ENCODE data around the gene PDE8B.

The PDE8B gene

GRCh38 chr5:77319117-77319804 lies 108.8 kb downstream of the PDE8B start:
- no peak for DNase-seq (ENCODE audit: low spot score)

DNA sequence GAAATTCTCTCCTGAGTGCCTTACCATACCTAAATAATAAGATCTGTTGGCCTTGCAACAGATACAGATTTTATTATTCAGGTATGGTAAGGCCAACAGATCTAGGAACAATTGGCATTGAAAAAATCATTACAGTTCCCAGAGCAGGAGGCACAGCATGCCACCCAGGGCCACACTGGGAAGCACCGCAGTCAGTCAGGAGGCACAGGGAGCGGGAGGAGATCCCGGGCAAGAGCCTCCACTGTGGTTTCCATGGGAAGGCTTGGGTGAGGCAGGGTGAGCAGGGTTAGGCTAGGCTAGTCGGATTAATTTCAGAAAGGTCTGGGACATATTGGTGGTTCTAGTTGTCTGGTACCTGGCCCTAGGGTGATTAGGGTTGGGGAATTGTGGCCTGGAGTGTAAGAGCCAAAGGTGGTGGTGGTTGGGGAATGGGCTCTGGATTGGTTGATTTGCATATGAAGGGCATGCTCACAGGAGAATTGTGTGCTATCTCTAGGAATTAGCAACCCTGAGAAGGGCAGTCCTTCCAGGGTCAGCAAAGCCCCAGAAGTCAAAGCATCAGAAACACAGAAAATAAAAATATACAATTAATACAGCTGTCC lies 111.4 kb downstream of the PDE8B start:
- no peak for DNase-seq (ENCODE audit: low spot score)

DNA sequence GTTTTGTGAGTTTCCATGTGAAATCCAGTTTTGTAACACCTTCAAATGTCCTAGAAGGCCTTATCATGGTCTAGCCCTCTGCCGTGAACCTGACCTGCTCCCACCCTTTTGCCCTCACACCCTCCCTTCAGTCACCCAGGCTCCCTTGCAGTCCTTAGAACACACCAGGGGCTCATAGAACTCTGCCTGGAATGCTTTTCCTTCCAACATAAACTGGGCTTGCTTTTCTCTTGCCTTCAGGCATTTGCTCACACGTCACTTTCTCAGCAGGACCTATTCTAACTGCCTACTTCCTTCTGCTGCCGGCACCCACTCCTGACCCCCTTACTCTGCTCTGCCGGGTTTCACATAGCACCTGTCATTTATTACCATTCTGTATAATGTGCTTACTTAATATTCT lies 111.9 kb downstream of the PDE8B start:
- no peak for DNase-seq (ENCODE audit: low spot score)

DNA sequence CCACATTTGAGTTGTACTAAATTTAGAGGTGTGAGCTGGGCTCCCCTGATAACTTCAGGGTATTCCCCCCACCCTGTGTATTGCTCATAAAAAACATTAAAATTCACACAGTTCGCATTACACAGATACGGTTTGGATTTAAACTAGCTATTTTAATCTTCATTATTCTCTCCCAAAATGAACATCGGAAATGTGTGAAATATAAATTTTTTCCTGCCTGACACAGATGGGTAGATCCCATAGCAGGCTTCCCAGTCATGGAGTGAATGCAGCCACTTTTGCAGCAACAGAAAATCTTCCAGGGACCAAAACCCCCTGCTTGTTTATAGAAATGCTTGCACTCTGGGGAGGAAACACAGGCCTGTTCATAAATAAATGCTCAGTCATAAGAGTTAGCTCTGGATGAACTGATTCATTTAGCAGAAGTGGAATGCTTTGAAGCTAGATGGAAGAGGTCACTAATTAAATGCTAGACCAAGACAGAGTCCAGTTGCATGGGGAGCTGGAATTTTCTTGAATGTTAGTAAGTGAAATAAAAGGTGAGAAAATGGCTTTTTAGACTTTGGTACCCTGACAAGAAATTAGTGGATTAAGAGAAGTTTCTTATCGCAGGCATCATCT lies 115.6 kb downstream of the PDE8B start:
- DNase-seq (ENCODE audit: low spot score) = no peak

DNA sequence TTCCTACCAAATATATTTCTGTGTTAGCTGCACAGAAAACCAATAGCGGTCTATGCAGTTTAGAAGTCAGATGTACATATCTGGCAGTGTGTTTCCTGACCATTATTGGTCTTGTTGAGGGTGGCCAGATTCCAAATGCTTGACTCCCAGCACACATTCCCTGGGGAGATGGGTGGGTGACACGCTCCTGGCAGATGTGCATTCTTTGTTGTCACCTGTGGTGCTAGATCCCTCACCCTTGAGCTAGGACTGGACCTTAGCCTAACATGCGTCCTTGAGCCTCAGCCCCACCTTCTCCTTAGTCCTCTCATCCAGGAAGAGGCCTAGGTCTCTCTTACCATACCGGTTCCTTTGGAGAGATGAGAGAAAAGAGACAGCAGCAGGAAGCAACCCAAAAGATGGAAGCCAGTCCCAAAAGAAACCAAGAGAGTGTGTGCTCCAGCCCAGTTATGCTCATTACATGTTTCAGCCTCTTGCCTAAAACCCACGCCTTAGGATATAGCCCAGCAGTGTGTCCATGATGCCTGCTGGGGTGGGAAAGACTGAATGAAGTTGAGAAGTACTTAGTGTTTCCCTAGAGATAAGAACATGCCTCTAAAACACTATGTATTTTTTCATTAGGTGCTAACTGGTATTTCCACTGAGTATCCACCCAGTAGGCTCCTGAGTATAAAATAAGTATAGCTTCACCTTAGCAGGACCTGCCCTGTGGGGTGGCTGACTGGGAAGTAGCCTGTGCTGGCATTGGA lies 116.7 kb downstream of the PDE8B start:
- no peak for DNase-seq (ENCODE audit: low spot score)

DNA sequence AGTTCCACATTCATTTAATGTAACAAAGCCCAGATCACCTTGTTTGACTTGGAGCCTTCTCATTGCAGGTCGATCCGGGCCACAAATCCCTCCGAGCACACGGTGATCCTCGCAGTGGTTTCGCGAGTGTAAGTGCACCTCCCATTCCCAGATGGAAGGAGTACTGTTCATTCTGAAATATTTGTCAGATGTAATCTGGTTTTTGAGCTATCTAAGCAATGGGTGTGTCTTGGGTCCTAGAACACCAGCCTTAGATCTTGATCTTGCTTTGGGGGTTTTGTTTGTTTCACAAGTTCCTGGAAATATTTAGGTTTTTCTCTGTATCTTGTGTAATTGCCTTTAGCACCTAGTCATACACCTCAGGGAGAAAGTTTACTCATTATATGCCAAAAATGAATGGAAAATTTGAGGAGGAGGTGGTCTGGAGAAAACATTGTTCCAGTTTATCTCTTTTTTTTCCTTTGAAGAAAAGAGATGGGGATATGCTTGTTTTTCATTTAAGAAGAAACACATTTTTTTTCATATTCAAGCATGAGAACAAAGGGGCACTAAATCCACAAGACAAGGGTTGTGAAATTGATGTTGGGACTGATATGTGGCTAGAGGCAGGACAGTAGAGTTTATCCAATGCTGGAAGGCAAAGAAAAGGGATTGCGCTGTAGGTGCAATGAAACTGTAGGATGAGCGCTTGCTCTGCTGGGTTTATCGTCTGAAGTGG lies 118.6 kb downstream of the PDE8B start:
- DNase-seq (ENCODE audit: low spot score) = no peak

GRCh38 chr5:77329664-77330430 lies 119.4 kb downstream of the PDE8B start:
- DNase-seq (ENCODE audit: low spot score) = no peak

DNA sequence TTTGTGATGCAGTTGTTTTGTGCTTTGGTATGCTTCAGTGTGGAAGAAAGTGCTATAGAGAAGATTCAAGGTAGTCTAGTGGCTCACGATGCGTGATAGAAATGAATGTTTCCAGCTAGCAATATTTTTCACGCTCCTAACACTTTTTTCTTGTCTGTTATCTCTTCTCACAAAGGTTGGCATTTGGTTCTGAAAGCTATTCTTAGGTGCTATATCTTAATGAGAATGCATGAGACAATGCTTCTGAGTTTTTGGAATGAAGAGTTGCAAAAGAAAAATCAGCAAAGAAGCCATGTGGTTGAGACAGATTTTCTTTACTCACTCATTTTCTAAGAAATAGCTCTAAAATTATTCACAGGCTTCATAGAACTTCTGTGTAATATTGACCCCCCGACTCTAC lies 122.6 kb downstream of the PDE8B start:
- no peak for DNase-seq (ENCODE audit: low spot score)

DNA sequence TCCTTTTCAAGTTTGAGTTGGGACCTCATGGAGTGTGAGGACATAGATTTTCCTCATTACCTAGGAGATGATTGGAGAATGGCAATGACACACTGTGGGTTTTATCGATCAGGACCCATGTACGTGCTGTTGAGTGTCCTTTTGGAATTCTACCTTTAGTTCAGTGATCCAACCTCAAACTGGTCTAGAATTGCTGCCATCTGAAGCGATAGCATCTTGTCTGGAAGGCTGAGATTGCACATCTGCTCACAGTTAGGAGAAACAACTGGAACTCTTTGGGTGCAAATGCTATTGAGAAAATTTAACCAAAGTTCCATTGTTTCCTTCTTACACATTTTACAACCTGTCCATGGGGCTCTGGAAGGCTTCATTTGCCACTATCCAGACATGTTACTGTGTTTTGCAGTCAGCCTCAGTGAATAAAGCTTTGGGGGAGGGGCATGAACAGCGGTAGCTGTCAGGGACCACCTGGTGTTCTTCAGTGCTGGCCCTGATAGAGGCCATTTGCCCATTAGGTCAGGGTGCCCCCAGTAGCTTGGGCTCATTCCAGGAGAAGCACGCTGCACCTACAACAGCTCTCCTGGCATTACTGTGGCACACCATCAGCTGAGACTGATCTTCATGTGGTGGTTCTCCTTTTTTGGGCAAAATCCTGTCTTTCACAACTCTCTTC lies 123.1 kb downstream of the PDE8B start:
- DNase-seq (ENCODE audit: low spot score) = no peak

- DNase-seq (ENCODE audit: low spot score) = no peak
These were observed 126.8 kb downstream of the PDE8B start for GRCh38 chr5:77337246-77337645.

DNA sequence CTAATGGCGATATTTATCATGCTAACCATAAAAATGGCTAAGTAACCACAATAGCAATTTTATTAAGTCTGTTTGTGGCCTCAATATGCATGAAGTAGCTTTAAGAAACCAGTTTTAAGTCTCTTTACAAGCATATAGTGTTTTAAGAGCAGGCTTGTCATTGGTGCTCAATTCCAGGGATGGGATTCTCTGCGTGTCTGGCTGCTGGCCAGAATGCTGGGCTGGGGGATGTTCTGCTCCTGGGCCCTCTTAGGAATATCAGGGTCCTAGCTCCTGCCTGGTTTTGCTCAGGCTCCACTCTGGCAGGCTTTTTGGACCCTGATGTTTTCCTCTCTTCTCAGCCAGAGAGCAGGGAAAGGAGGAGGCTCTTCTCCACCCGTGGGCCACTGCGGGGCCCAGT lies 127.2 kb downstream of the PDE8B start:
- no peak for DNase-seq (ENCODE audit: low spot score)

DNA sequence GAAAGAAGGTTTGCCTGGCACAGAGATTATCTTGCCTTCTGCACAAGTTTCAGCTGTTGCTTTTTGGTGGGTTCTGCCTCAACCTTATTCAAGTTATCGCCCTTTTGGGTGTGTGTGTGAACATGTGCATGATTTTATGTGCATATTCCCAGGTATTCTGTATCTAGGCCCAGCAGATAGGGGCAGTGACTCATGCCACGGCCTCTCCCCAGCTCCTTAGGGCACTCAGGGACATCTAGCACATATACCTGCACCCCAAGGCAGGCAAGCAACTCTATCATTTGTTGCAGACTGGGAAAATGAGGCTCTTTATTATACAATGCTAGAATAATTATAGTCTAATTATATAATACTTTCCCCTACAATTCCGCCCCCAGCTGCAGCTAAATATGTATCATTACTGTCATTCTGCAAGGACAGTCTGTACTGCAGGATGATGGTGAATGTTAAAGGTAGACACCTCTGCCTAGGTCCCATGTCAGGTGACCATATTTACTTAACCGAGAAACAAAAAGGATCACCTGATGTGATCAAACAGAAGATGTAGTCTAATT lies 128.9 kb downstream of the PDE8B start:
- DNase-seq (ENCODE audit: low spot score) = no peak

GRCh38 chr5:77343165-77343564 lies 132.7 kb downstream of the PDE8B start:
- no peak for DNase-seq (ENCODE audit: low spot score)

DNA sequence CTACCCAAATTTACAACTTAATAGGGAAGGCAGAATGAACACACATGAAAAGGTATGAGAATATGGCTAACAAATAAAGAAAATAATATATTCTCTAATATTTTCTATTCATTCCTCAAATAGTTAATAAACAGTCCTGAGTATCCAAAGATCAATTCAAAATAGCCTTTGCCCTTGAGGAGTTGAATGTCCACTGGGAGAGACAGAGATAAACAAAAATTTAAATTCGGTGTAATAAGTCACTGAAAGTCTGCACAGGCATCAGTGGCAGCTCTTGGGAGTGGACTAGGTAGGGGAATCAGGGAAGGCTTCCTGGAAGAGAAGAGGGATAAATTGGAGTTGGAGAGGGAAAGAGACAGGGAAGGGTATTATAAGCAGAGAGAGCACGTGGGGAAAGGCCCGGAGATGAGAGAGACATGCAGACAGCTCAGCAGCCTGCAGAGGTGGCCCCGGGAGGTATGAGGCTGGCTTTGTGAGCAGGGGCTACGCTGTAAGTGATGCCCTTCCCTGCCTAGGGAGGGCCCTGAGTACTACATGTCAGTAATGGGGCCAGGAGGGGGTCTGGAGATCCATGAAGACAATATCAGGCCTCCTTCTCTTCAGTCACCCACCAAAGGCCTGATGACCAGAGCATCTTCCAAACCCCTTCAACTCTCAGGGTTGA lies 137.1 kb downstream of the PDE8B start:
- DNase-seq (ENCODE audit: low spot score) = no peak

DNA sequence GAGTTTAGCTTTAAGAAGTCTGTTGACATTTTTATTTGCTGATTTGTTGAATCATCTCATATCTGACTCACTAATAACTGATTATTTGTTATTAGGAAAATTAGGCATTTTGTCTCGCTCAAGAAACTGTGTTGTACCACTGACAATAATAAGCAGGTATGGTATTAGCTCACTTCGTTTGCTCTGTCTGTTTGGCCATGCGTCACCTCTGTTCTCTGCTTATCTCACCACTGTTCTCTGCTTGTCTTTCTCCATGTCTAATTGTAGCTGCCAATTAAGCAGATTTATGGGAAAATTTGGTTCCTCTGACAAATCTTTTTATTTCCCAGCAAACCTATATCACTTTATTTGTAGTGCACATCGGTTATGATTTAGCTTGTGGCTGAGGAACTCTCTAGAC lies 142.8 kb downstream of the PDE8B start:
- no peak for DNase-seq (ENCODE audit: low spot score)

DNA sequence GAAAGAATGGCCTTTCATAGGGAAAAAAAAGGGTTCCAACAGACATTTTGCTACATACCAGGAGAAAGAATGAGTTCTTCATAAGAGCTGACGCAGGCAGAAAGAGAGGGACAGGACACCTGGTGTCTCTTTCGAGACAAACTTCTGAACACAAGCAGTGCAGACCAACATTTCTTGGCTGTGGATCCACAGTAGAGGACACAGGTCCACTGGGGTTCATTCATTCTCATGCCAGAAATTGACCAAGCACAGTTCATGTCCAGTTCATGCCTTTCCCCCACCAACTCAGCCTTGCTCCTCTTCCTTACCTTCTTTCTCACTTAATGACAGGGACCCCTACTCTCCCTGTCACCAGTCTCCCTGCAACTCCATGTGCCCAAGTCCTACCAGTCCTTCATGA lies 144.0 kb downstream of the PDE8B start:
- no peak for DNase-seq (ENCODE audit: low spot score)

DNA sequence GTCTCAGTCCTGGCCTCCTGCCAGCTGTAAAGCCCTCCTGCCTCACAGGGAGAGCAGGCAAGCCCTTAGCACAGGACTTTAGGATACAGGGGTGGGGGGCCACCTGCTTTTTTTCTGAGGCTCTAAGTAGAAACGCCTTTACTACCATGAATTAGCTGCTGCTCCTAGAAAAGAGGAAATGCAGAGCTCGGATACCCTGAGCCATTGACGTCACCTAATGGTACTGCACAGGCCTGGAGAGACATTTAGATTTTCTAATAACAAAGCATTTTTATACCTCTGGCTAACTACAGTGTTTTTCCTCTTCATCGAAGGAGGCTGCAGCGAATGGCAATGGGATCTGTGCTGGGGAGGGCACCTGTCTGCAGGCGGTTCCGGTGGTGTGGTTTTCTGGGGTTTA lies 144.6 kb downstream of the PDE8B start:
- DNase-seq (ENCODE audit: low spot score) = no peak

- DNase-seq (ENCODE audit: low spot score) = no peak
These were observed 145.3 kb downstream of the PDE8B start for GRCh38 chr5:77355751-77356150.

DNA sequence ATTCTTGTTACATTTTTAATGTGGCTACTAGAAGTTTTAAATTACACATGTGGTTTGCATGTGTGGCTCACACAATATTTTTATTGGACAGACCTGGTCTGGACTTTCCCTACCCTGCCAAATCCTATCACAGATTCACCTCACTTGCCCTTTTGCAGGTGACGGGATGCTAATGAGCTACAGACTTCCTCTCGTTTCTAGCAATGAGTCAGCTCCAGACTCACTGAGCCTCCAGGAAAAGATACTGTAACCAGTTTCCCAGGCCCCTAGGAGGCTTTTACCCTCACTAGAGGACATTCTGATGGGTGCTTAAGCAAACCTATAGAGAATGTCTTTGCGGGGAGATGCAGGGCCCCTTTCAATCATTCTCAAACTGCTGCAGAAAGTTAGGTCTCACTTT lies 146.3 kb downstream of the PDE8B start:
- no peak for DNase-seq (ENCODE audit: low spot score)
